HUDEP-2 (cell line): Measurements from ENCODE around the gene FBXO38.

Experiments
- DNase-seq, 76 experiments: peaks; one replicate each; lab custom pipeline; 2025; ENCODE audit not compliant: unreplicated experiment in 76 of 76; lab: John Stamatoyannopoulos, UW

FBXO38 gene

GRCh38 chr5:148381906-148382305 is 1.9 kb upstream of the FBXO38 start:
- no peak for DNase-seq

GRCh38 chr5:148382961-148383360 is 797 bp upstream of the FBXO38 start:
- DNase-seq: no peak

GRCh38 chr5:148384380-148384737 is 601 bp downstream of the FBXO38 start:
- DNase-seq: peak in 1 of 76 experiments; percentile 9

- no peak for DNase-seq
These were observed 1.3 kb downstream of the FBXO38 start for GRCh38 chr5:148385094-148385493.

GRCh38 chr5:148386041-148386440 is 2.3 kb downstream of the FBXO38 start:
- no peak for DNase-seq

- no peak for DNase-seq
These were observed 3.6 kb downstream of the FBXO38 start for GRCh38 chr5:148387325-148387724.

- no peak for DNase-seq
These were observed 4.9 kb downstream of the FBXO38 start for GRCh38 chr5:148388696-148389095.

GRCh38 chr5:148390914-148391313 is 7.2 kb downstream of the FBXO38 start:
- no peak for DNase-seq

GRCh38 chr5:148391422-148391821 is 7.7 kb downstream of the FBXO38 start:
- peak in 7 of 76 experiments; percentile 2 to 29 (median 13) for DNase-seq

GRCh38 chr5:148393390-148393741 is 9.6 kb downstream of the FBXO38 start:
- DNase-seq: no peak

GRCh38 chr5:148394587-148395019 is 10.8 kb downstream of the FBXO38 start:
- DNase-seq: no peak

- no peak for DNase-seq
These were observed 11.3 kb downstream of the FBXO38 start for GRCh38 chr5:148395031-148395430.

GRCh38 chr5:148397968-148398595 is 14.3 kb downstream of the FBXO38 start:
- no peak for DNase-seq

- DNase-seq: no peak
These were observed 15.0 kb downstream of the FBXO38 start for GRCh38 chr5:148398698-148399121.

GRCh38 chr5:148401604-148402003 is 17.8 kb downstream of the FBXO38 start:
- no peak for DNase-seq

- no peak for DNase-seq
These were observed 19.6 kb downstream of the FBXO38 start for GRCh38 chr5:148403344-148403743.

GRCh38 chr5:148406406-148406805 is 22.6 kb downstream of the FBXO38 start:
- no peak for DNase-seq

GRCh38 chr5:148408092-148408491 is 24.3 kb downstream of the FBXO38 start:
- no peak for DNase-seq

- no peak for DNase-seq
These were observed 28.4 kb downstream of the FBXO38 start for GRCh38 chr5:148412124-148412523.

GRCh38 chr5:148414833-148415232 is 31.1 kb downstream of the FBXO38 start:
- DNase-seq: no peak

GRCh38 chr5:148416416-148416815 is 32.7 kb downstream of the FBXO38 start:
- DNase-seq: no peak

- no peak for DNase-seq
These were observed 33.2 kb downstream of the FBXO38 start for GRCh38 chr5:148416921-148417320.

- no peak for DNase-seq
These were observed 34.8 kb downstream of the FBXO38 start for GRCh38 chr5:148418511-148418910.
